HEK293T (cell line): Measurements from ENCODE around the gene TENM3.

Experiments used
- BHLHE40 ChIP-seq: fragments of 450-650 bp; IDR thresholded peaks from 2 replicates; pipeline ENCODE4 v1.6.1; 2016; ENCODE audit warnings: mild to moderate bottlenecking, moderate library complexity, borderline replicate concordance
- ELF4 ChIP-seq: fragments of 450-650 bp; IDR thresholded peaks from 2 replicates; pipeline ENCODE4 v1.6.1; 2017; ENCODE audit warnings: antibody characterized with exemption
- FOXM1 ChIP-seq: fragments of 450-650 bp; IDR thresholded peaks from 2 replicates; pipeline ENCODE4 v1.6.1; 2017; ENCODE audit warnings: mild to moderate bottlenecking, borderline replicate concordance
- L3MBTL2 ChIP-seq: fragments of 450-650 bp; conservative IDR thresholded peaks from 2 replicates; pipeline ENCODE4 v1.6.1; 2016; ENCODE audit warnings: mild to moderate bottlenecking
- NFRKB ChIP-seq: fragments of 450-650 bp; IDR thresholded peaks from 2 replicates; pipeline ENCODE4 v1.6.1; 2016; ENCODE audit warnings: mild to moderate bottlenecking, moderate library complexity
- SUZ12 ChIP-seq: fragments of 450-650 bp; IDR thresholded peaks from 2 replicates; pipeline ENCODE4 v1.6.1; 2016; ENCODE audit warnings: mild to moderate bottlenecking

- no peak for TF ChIP-seq NFRKB
- no peak for TF ChIP-seq SUZ12
- TF ChIP-seq ELF4: no peak
- no peak for TF ChIP-seq BHLHE40
- TF ChIP-seq L3MBTL2: no peak
- no peak for TF ChIP-seq FOXM1
Measured at GRCh38 chr4:182555997-182556418, 312.8 kb downstream of the TENM3 start.
